Measurements from ENCODE around the gene GRIK2.

DNA sequence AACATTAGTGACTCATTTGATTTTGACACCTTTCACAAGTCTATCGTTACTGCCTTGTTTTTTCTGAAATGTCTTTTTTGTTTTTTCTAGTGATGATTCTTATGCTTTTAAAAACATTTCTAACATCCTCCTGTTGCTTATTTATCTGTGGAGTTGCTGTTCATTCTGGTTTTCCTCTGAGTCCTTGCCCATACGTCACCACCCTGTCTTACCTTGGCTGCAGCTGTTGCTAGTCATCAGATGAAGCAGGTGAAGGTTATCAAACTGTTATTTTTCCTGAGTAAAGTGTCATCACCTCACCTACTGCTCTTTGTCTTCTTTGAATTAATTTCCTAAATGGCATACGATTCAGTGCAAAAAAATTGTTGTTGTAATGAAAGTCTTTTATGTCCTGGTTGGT is 376.6 kb downstream of the GRIK2 start:
- no peak for TF ChIP-seq POLR2AphosphoS5 (IDR thresholded peaks at IDR 0.05; ENCODE audit: low read depth, low read length)
- TF ChIP-seq, protein P1, sequence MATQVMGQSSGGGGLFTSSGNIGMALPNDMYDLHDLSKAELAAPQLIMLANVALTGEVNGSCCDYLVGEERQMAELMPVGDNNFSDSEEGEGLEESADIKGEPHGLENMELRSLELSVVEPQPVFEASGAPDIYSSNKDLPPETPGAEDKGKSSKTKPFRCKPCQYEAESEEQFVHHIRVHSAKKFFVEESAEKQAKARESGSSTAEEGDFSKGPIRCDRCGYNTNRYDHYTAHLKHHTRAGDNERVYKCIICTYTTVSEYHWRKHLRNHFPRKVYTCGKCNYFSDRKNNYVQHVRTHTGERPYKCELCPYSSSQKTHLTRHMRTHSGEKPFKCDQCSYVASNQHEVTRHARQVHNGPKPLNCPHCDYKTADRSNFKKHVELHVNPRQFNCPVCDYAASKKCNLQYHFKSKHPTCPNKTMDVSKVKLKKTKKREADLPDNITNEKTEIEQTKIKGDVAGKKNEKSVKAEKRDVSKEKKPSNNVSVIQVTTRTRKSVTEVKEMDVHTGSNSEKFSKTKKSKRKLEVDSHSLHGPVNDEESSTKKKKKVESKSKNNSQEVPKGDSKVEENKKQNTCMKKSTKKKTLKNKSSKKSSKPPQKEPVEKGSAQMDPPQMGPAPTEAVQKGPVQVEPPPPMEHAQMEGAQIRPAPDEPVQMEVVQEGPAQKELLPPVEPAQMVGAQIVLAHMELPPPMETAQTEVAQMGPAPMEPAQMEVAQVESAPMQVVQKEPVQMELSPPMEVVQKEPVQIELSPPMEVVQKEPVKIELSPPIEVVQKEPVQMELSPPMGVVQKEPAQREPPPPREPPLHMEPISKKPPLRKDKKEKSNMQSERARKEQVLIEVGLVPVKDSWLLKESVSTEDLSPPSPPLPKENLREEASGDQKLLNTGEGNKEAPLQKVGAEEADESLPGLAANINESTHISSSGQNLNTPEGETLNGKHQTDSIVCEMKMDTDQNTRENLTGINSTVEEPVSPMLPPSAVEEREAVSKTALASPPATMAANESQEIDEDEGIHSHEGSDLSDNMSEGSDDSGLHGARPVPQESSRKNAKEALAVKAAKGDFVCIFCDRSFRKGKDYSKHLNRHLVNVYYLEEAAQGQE (IDR thresholded peaks at IDR 0.05; ENCODE audit: insufficient read depth in 1 of 2, low read depth in 2 of 2, low read length in 2 of 2): no peak
- no peak for TF ChIP-seq TAF1 (IDR thresholded peaks at IDR 0.05; ENCODE audit: borderline replicate concordance, insufficient read depth, low read length)

Measured in PFSK-1 (cell line).